CD4-positive, alpha-beta T cell treated with Interleukin-1 beta for 1 hour (primary cell): ENCODE results near the gene L2HGDH.

Source experiments
- DNase-seq, 2 donors: peaks; one replicate each; pipeline ENCODE4 v3.0.0-alpha.2; 2020 to 2022

Gene L2HGDH

GRCh38 chr14:50270932-50271331, 41.1 kb downstream of the L2HGDH start:
- DNase-seq: no peak

DNA sequence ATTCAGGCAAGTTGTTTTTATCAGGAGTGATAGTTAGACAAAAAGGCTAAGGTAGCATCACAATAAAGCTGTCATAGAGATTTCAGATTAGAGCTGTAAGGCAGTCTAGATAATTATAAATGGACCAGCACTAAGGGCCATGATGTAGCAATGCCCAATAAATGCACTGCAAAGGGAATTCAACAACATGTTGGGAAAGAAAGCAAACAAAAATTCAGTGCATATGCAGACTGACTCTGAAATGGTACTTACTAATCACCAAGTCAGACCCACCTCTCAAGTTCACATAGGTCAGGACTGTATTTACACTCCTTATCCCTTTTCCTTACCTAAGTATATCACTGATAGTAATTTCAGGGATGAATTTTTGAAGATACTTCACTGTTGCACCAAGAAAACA, 47.0 kb downstream of the L2HGDH start:
- no peak for DNase-seq

DNA sequence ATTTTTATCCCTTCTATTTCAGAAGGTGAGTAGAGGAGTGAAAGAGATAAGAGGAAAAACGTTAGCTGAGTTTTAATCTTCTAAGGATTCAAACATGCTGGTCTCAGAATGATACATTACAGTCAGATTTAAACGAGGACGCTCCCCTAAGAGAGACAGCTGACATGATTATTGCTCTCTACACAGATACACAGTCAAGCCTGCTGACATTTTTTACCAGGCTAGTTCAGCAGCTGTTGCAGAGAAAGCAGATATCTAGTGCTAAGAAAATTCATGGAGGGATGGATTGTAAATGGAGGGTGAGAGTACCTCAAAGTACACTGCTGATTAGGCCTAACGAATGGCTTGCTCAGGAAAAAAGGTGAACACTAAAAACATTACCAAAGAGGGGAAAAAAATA, 48.7 kb downstream of the L2HGDH start:
- no peak for DNase-seq

- no peak for DNase-seq
Measured at GRCh38 chr14:50262865-50263264, 49.2 kb downstream of the L2HGDH start.

DNA sequence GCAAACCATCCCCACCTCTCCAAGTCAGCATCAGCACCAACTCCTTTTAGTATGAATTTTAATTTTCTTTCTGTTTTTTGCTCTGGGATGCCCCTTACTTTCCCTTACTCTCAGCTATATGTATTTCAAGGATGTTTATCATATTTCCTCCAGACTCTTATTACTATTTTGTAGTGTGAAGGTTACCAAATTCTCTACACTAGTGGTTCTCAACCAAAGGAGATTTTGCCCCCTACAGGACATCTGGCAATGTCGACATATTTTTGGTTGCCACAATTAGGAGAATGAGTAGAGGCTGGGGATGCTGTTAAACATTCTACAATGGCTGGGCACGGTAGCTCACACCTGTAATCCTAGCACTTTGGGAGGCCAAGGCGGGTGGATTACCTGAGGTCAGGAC, 51.5 kb downstream of the L2HGDH start:
- peak; percentile 15 to 46 for DNase-seq

DNA sequence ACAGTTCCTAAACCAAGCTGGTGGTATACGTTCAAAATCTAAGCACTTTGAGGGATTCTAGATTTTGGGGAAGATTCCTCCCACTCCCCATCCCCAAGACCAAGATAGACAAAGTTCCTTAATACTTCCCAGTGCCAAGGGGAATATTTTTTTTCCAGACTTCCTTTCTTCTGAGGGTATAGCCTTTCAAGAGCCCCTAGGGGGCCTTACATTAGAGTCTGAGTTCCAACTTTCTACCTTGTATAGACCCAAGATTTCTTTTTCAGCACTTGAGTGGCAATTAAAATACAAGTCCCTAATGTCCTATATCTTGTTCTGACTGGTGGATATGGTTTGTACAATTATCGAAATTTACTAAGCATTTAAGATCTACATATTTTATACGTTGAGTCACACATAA, 52.0 kb downstream of the L2HGDH start:
- DNase-seq: no peak

DNA sequence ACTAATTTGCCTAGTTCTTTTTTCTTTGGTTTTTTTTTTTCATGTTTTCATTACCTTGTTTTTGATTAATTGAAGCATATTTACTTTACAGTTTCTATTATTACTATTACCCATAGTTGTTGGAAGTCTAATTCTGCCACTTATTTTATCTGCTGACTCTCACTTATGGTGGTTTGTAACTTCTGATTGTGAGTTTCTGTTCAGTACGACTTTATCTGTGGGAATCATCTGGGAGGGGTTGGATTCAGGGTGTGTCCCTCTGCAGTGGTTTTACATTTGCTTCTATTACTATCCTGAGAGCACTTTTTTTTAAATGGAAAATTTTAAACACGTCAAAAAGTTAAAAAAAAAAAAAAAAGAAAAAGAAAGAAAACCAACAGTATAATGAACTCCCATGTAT, 54.3 kb downstream of the L2HGDH start:
- DNase-seq: no peak

DNA sequence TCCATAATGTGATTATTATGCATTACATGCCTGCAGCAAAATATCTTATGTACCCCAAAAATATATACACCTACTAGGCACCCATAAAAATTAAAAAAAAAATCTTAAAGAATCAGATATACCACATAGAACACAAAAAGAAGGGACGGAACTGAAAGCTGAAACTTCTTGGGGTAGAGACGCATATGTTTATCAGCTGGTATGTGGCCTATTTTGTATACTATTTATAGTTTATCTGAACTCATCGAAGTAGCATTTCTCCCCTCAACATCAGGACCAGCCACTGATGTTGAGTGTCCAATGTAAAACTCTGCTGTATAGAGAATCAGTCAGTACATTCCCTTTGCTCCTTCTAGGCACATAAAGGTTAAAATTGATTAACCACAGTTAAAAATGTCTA, 57.8 kb downstream of the L2HGDH start:
- DNase-seq: no peak

DNA sequence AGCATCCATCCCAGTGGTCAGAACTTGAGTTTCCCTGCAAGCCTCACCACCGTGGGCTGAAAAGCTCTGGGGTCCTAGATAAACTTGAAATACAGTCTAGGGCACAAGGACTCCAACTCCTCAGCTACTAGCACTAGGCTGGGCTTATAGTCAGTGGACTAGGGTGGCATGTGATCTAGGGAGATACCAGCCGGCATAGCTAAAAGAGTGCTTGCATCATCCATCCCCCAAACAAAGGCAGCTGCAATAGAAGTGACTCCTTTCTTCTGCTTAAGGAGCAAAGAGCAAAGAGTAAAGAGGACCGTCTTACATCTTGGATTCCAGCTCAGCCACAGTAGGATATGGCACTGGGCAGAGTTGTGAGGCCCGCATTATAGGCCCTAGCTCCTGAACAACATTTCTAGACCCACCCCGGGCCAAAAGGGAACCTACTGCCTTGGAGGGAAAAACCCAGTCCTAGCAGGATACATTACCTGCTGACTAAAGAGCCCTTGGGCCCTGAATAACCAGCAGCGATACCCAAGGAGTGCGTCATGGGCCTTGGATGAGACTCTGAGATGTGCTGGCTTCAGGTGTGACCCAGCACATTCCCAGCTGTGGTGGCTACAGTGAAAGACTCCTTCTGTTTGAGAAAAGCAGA, 62.8 kb downstream of the L2HGDH start:
- no peak for DNase-seq

GRCh38 chr14:50247245-50247644, 64.8 kb downstream of the L2HGDH start:
- DNase-seq: no peak

GRCh38 chr14:50242566-50243310, 69.3 kb downstream of the L2HGDH start:
- no peak for DNase-seq

GRCh38 chr14:50242096-50242495, 69.9 kb downstream of the L2HGDH start:
- DNase-seq: no peak

DNA sequence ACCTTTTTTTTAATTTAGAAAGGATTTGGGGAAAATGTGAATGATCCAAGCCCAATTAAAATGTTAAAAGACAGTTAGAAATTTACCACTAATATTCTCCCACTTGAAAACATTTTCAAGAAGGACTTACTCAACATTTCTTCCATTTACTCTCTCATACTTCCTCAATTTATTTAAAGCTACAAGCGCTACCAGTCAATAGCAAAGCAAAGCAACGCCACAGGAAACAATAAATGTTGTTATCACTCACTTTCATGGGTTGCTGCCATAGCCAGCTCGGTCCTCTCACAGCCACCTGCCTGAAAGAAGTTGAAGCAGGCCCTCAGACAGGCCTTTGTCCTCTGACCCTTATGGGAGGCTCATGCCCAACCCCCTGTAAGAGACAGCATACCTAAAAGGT, 74.6 kb downstream of the L2HGDH start:
- DNase-seq: no peak

DNA sequence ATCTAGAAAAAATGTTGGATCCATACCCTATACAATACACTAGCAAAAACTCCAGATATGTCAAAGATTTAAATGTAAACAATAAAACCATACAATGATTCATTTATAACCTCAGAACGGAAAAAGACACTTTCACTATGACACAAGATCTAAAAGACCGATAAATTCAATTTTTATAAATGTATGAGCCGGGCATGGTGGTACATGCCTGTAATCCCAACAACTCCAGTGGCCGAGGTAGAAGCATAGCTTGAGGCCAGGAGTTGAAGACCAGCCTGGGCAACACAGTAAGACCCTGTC, 78.1 kb downstream of the L2HGDH start:
- no peak for DNase-seq

GRCh38 chr14:50233166-50233950, 78.7 kb downstream of the L2HGDH start:
- DNase-seq: peak in 1 of 2 donors; percentile 12

- DNase-seq: no peak
Measured at GRCh38 chr14:50232276-50232642, 79.8 kb downstream of the L2HGDH start.

DNA sequence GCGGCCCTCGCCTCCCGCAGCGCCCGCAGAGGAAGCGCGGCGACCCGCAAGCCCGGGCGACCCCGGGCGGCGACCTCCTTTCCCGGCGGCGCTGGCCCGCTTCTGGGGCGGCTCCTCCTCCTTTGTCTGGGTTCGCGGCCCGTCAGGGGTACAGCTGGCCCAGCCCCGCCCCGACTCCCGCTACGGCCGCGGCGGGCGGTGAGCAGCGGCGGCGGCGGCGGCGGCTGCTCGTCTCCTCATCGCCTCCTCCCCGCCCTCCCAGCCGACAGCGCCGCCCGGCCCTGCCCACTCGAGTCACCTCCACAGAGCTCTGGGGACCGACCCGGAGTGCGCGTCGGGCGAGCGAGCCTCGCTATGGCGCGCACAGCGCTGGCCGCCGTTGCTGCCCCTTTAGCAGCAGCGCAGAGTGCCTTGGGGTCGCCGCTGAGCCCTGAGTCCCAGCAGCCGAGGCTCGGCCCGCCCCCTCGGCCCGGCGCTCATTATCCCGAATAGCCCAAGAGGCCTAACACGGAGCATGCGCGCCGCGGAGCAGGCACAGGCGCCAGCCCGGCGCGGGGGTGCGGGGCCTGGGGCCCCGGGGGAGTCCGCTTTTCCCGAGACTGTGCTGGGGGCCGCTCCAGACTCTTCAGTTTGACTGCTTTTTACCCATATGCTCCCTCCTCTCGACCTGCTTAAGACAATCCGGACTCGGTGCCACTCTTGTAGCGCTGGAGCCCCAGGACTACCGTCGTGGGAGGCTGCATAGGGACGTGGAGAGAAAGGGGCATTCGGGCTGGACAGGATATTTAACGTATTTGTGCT, 80.4 kb downstream of the L2HGDH start, which contains the start of gene SOS2:
SOS2 (minus strand) TSS at position 104 of the 801 bp plus-strand sequence. CDS start 295 bp downstream, outside the sequence.
- DNase-seq: peak; percentile 84 to 87

DNA sequence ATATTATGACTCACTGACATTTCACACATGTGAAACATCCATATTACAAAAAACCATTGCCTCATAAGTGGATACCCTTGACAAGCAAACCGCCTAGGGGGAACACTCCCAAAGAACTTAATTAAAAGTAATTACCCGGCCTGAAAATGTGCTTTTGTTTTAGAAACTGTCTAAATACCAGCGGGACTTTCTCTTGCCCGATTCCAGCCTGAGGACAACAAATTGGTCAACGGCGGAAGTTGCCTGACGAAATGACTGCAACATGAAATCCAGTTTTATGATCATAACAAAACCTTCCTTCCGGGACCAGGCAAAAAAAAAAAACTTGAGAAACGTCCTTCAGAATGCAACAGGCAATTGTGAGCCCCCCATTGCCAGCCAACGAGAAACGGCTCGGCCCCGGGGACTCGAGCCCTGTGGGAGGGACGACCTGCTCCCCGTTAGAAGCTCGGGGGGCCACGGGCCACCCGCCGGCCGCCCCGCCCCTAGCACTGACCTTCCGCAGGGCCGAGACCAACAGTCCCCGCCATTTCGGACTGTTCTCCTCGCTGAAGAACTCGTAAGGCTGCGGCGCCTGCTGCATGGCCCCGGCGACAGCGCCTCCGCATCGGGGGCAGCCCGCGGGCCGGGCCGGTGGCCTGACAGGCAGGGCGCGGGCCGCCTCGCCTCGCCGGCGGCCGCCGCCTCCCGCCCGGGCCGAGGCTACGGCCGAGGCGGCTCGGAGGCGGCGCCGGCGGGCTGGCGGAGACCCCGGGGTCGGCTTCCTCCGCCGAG, 81.1 kb downstream of the L2HGDH start:
- peak; percentile 35 to 47 for DNase-seq

DNA sequence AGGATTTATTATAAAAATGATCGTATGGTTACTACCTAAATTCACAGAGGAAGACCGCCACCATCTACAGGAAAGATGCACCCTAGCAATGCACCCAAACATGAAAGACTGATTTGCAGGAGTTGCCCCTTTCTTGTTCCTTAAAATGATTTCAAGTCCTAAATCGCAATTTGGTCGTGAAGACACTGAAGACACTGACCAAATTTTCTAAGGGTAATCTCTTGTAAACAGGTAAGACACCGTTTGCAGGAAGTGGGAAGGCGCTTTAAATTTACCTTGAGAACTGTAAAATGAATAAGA, 81.7 kb downstream of the L2HGDH start:
- DNase-seq: no peak

- no peak for DNase-seq
Measured at GRCh38 chr14:50229681-50230080, 82.3 kb downstream of the L2HGDH start.

GRCh38 chr14:50228313-50228712, 83.7 kb downstream of the L2HGDH start:
- DNase-seq: no peak

DNA sequence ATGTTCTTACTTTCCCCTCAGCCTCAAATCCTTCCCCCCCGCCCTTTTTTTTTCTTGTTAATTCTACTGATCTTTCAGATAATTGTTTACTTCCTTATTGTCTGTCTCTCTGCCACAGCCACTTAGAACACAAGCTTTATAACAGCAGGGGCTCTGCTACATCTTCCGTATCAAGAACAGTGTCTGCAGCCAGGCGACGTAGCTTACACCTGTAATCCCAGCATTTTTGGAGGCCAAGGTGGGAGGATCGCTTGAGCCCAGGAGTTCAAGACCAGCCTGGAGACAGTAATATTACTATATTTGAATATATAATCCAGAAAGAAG, 86.1 kb downstream of the L2HGDH start:
- DNase-seq: no peak
